RPMI8226 (cell line): ENCODE results near the gene TAF6.
"Not testable (repeated sequence)": the region's sequence is repeated elsewhere in the genome, so short reads cannot be mapped to it uniquely, and the experiment has no call there.

Source experiments
- DNase-seq: peaks from one replicate; pipeline ENCODE4 v3.0.0-alpha.2; 2015

Gene TAF6

GRCh38 chr7:100152404-100152803 lies 33.2 kb upstream of the TAF6 start:
- no peak for DNase-seq

DNA sequence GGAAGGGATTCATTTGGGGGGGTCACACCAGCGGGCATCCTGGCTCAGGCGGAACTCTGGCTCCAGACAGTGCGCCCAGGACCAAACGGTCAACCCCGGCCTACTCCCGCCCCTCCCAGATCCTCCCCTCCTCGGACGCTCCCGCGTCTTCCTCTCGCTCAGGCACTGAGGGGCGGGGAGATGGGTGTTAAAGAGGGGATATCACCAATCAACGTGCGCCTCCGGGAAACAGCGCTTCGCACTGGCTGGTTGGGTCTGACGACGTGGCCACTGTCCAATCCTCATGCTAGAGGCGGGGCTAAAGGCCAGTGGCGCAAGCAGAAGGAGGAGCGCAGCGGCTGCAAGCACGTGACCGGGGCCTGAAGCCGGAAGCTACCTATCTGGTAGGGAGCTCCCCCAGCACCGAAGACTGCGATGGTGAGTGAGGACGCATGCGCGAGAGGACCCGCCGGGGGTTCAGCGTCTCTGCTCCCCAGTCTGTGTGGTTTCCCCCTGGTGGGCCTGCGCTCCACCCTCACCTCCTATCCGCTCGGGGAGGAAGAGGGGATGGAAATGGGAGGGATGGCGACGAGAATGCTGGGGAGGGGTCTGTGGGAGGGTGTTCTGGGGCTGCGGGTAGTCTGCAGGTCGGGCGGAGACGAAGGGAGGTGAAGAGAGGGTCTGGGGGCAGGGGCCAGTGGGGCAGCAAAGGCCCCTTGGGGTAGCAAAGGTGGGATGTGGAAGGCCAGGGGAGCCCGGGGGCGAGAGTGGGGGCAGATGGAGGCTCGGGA lies 29.6 kb upstream of the TAF6 start, which contains the start of gene LAMTOR4:
LAMTOR4 (plus strand) TSS at position 360 of the 770 bp plus-strand sequence; CDS start at position 415, 55 bp downstream.
- peak; percentile 100 for DNase-seq

DNA sequence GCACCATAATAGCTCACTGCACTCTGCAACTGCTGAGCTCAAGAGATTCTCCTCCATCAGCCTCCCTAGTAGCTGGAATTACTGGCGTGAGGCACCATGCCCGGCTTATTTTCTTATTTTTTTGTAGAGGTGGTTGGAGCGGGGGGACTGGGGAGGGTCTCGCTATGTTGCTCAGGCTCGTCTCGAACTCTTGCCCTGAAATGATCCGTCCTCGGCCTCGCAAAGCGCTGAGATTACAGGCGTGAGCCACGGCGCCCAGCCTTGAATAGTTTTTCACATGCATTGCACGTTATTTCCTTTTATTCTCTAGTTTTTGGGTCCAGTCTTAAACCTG lies 29.0 kb upstream of the TAF6 start:
- no peak for DNase-seq

DNA sequence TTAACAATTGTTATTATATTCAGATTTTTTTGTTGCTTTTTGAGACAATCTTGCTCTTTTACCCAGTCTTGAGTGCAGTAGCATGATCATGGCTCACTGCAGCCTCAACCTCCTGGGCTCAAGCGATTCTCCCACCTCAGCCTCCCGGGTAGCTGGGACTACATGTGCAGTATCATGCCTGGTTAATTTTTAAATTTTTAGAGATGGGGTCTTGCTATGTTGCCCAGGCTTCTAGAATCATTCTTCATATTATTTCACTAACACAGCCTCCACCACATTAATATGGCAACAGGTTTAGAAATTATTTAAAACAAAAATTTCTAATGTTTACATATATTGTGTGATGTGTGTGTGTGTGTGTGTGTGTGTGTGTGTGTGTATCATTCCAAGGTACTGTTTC lies 28.1 kb upstream of the TAF6 start:
- no peak for DNase-seq

- DNase-seq: not testable (repeated sequence)
Observed at GRCh38 chr7:100146350-100146749, 27.2 kb upstream of the TAF6 start.

DNA sequence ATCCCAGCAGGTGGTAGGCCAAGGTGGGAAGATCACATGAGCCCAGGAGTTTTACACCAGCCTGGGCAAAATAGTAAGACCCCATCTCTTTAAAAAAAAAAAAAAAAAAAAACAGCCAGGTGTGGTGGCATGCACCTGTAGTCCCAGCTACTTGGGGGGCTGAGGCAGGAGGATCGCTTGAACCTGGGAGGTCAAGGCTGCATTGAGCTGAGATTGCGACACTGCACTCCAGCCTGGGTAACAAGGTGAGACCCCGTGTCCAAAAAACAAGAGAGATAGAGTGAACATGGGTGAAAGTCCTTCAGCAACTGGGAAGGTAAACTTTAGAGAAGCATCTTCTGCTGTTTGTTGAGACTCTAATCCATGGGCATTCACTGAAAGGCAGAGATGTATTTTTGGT lies 23.3 kb upstream of the TAF6 start:
- DNase-seq: no peak

- no peak for DNase-seq
Observed at GRCh38 chr7:100141555-100141949, 22.4 kb upstream of the TAF6 start.

- peak; percentile 61 for DNase-seq
Observed at GRCh38 chr7:100137851-100138760, 18.9 kb upstream of the TAF6 start.

DNA sequence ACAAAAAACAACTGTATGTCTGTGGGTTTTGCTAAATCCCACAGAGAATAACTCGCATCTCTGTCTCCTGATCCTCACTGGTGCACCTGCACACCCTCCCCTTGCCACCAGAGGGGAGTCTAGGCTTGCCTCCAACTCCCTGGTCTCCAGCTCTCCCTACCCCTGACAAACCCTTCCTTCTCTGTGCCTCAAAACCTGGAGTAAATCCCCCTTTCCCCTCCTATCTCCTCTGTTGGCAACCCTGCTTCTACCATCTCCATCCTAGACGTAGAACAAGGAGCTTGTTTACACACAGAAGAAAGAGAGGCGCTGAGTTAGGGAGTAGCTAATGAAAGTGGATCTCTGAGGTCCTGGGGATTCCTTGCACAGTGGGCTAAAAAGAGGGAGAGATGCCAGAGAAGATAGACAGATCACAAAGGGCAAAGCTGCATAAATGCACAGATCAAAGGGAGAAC lies 13.6 kb upstream of the TAF6 start:
- DNase-seq: peak; percentile 81

GRCh38 chr7:100132126-100132525 lies 13.0 kb upstream of the TAF6 start:
- DNase-seq: peak; percentile 55

- peak; percentile 91 for DNase-seq
Observed at GRCh38 chr7:100130608-100131453, 11.7 kb upstream of the TAF6 start.

- DNase-seq: peak; percentile 90
Observed at GRCh38 chr7:100130220-100130607, 11.1 kb upstream of the TAF6 start.

GRCh38 chr7:100128637-100128963 lies 9.4 kb upstream of the TAF6 start:
- peak; percentile 63 for DNase-seq

- peak; percentile 66 for DNase-seq
Observed at GRCh38 chr7:100127866-100128636, 8.9 kb upstream of the TAF6 start.

GRCh38 chr7:100126931-100127865 lies 8.0 kb upstream of the TAF6 start, which contains the start of gene MBLAC1:
Gene MBLAC1, plus strand, starts transcription at chr7:100126967. Its CDS starts 429 bp downstream, at chr7:100127396.
- peak; percentile 98 for DNase-seq

GRCh38 chr7:100126239-100126930 lies 7.2 kb upstream of the TAF6 start:
- DNase-seq: no peak

DNA sequence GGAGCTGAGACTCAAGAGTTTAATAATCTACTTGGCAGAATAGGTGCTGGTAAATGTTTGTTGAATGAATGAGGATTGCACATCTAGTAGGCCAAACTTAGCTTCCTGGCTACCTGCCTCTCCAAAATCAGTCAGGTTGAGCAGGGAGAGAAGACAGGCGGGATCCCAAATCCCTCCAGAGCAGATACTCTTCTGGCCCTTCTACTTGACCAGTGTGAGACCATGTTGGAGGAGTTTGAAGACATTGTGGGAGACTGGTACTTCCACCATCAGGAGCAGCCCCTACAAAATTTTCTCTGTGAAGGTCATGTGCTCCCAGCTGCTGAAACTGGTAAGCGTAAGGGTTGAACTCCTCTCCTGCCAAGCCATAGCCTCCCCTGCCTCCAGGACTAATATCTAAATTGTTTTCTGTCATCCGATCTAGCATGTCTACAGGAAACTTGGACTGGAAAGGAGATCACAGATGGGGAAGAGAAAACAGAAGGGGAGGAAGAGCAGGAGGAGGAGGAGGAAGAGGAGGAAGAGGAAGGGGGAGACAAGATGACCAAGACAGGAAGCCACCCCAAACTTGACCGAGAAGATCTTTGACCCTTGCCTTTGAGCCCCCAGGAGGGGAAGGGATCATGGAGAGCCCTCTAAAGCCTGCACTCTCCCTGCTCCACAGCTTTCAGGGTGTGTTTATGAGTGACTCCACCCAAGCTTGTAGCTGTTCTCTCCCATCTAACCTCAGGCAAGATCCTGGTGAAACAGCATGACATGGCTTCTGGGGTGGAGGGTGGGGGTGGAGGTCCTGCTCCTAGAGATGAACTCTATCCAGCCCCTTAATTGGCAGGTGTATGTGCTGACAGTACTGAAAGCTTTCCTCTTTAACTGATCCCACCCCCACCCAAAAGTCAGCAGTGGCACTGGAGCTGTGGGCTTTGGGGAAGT lies 5.4 kb upstream of the TAF6 start:
- DNase-seq: no peak

GRCh38 chr7:100122568-100122967 lies 3.4 kb upstream of the TAF6 start:
- DNase-seq: no peak

DNA sequence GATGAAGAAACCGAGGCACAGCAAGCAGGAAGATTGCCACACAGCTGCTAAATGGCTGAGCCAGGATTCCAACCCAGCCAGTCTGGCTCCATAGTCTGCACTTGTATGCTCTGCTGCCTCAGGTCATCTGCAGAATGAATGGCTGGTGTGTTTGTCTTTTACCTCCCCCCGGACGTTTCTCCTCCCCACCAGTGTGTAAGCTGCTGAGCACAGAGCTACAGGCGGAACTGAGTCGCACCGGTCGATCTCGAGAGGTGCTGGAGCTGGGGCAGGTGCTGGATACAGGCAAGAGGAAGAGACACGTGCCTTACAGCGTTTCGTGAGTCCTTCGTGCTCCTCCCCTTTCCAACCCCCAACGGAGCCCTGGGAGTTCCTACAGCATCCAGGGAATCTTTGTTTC lies 2.9 kb upstream of the TAF6 start:
- no peak for DNase-seq
